ENCODE data around the gene BHLHE41. TPM values are rescaled to one million over a fixed set of nuclear protein-coding genes. Genes with fewer than 3 reads are reported as not detected.

BHLHE41 gene
- total and polyA plus RNA-seq, 2 donors (not counting 1 experiment from before 2014, with no cell fraction given), result 2.3 to 2.4 TPM

- Histone ChIP-seq H3K27me3 (ENCODE audit: control insufficient read depth, insufficient read depth, low read length) (no peaks in the 10 kb centered on the region), H3K9ac (ENCODE audit: insufficient read depth, low read length) (peak overlapping the region; percentile 8), H3K9me3 (ENCODE audit: control insufficient read depth, insufficient read depth, low read depth, low read length) (no peaks in the 10 kb centered on the region), H3K27ac (ENCODE audit: insufficient read depth, low read length) (peak overlapping the region; percentile 45), H3K4me1 (ENCODE audit: control insufficient read depth, extremely low read depth, insufficient read depth, low read length) (peaks cover 3% of the 10 kb centered on the region), H3K4me2 (ENCODE audit: extremely low read depth, insufficient read depth, low read length) (peak overlapping the region; percentile 64), H2AFZ (ENCODE audit: low read length) (peak overlapping the region; percentile 62), H3K36me3 (ENCODE audit: control insufficient read depth, insufficient read depth, low read length) (no peaks in the 10 kb centered on the region), H3K79me2 (ENCODE audit: control insufficient read depth, insufficient read depth, low read length) (no peaks in the 10 kb centered on the region), H4K20me1 (ENCODE audit: control insufficient read depth, extremely low read depth, insufficient read depth, low read length) (no peaks in the 10 kb centered on the region), H3K4me3 (replicated peaks in 1 of 4; ENCODE audit: control extremely low read depth in 1 of 4, insufficient read depth in 1 of 4, low read depth in 3 of 4, low read length in 4 of 4) (peak overlapping the region; percentile 54 to 68 (median 64))
- DNase-seq (ENCODE audit: low read depth in 2 of 2), result peak; percentile 37 to 39
- TF ChIP-seq EZH2 (IDR thresholded peaks at IDR 0.05; ENCODE audit: low read length, missing control alignments), result no peak
- no peak for TF ChIP-seq CTCF (conservative IDR thresholded peaks at IDR 0.05 in 1 of 2, IDR thresholded peaks at IDR 0.05 in 1 of 2; ENCODE audit: low read depth in 1 of 2, low read length in 2 of 2)
These were observed 1.3 kb downstream of the BHLHE41 start for GRCh38 chr12:26123482-26123980.

GRCh38 chr12:26122681-26123481 is 2.0 kb downstream of the BHLHE41 start:
- Histone ChIP-seq H3K4me3 (replicated peaks in 1 of 4; ENCODE audit: control extremely low read depth in 1 of 4, insufficient read depth in 1 of 4, low read depth in 3 of 4, low read length in 4 of 4) (peak overlapping the region; percentile 54 to 68 (median 64)), H3K27me3 (ENCODE audit: control insufficient read depth, insufficient read depth, low read length) (no peaks in the 10 kb centered on the region), H3K9me3 (ENCODE audit: control insufficient read depth, insufficient read depth, low read depth, low read length) (no peaks in the 10 kb centered on the region), H3K4me1 (ENCODE audit: control insufficient read depth, extremely low read depth, insufficient read depth, low read length) (peaks cover 3% of the 10 kb centered on the region), H3K9ac (ENCODE audit: insufficient read depth, low read length) (peak overlapping the region; percentile 71), H3K27ac (ENCODE audit: insufficient read depth, low read length) (peak overlapping the region; percentile 81), H4K20me1 (ENCODE audit: control insufficient read depth, extremely low read depth, insufficient read depth, low read length) (no peaks in the 10 kb centered on the region), H3K79me2 (ENCODE audit: control insufficient read depth, insufficient read depth, low read length) (no peaks in the 10 kb centered on the region), H3K4me2 (ENCODE audit: extremely low read depth, insufficient read depth, low read length) (peak overlapping the region; percentile 64), H3K36me3 (ENCODE audit: control insufficient read depth, insufficient read depth, low read length) (no peaks in the 10 kb centered on the region), H2AFZ (ENCODE audit: low read length) (peak overlapping the region; percentile 62)
- DNase-seq (ENCODE audit: low read depth in 2 of 2), result peak; percentile 79 to 88
- no peak for TF ChIP-seq EZH2 (IDR thresholded peaks at IDR 0.05; ENCODE audit: low read length, missing control alignments)
- peak; percentile 39 to 47 for TF ChIP-seq CTCF (conservative IDR thresholded peaks at IDR 0.05 in 1 of 2, IDR thresholded peaks at IDR 0.05 in 1 of 2; ENCODE audit: low read depth in 1 of 2, low read length in 2 of 2)

DNA sequence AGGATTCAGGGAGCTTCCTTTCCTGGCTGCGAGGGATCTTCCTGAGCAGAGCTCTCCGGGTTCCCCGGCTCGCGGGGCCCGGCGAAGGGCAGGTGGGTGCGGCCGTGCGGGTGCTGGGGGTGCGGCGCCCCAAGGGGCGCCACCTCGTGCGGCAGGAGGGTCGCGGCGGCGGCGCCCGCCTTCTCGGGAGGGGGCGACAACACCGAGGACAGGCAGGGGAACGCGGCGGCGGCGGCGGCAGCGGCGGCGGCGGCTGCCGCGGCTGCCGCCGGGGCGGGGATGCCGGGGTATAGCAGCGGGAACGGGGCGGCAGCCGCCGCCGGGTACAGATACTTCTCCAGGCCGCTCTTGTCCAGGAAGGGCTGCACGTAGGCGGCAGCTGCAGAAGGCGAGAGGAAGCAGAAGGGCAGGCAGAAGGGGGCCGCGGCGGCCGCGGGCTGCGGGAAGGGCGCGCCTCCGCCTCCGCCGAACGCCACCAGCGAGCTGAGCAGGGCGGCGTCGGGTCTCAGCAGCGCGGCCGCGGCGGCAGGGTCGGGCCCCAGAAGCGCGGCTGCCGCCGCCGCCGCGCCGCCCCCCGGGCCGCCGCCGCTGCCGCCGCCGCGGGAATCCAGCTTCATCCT is 2.7 kb downstream of the BHLHE41 start:
- H3K4me3 ChIP-seq (replicated peaks in 1 of 4; ENCODE audit: control extremely low read depth in 1 of 4, insufficient read depth in 1 of 4, low read depth in 3 of 4, low read length in 4 of 4), result peak overlapping the region; percentile 5 to 64 (median 49)
- DNase-seq (ENCODE audit: low read depth in 2 of 2), result peak in 1 of 2 donors; percentile 44
- H2AFZ ChIP-seq (ENCODE audit: low read length), result peak overlapping the region; percentile 66

More for the DNA sequence above, 2.7 kb downstream of the BHLHE41 start:
- Histone ChIP-seq H3K4me2 (ENCODE audit: extremely low read depth, insufficient read depth, low read length) (peak overlapping the region; percentile 62), H3K27ac (ENCODE audit: insufficient read depth, low read length) (peak overlapping the region; percentile 81), H3K27me3 (ENCODE audit: control insufficient read depth, insufficient read depth, low read length) (no peaks in the 10 kb centered on the region), H3K9ac (ENCODE audit: insufficient read depth, low read length) (peak overlapping the region; percentile 71), H3K36me3 (ENCODE audit: control insufficient read depth, insufficient read depth, low read length) (no peaks in the 10 kb centered on the region), H3K4me1 (ENCODE audit: control insufficient read depth, extremely low read depth, insufficient read depth, low read length) (peaks cover 3% of the 10 kb centered on the region), H3K9me3 (ENCODE audit: control insufficient read depth, insufficient read depth, low read depth, low read length) (no peaks in the 10 kb centered on the region), H4K20me1 (ENCODE audit: control insufficient read depth, extremely low read depth, insufficient read depth, low read length) (no peaks in the 10 kb centered on the region), H3K79me2 (ENCODE audit: control insufficient read depth, insufficient read depth, low read length) (no peaks in the 10 kb centered on the region)
- TF ChIP-seq EZH2 (IDR thresholded peaks at IDR 0.05; ENCODE audit: low read length, missing control alignments) (no peak), CTCF (conservative IDR thresholded peaks at IDR 0.05 in 1 of 2, IDR thresholded peaks at IDR 0.05 in 1 of 2; ENCODE audit: low read depth in 1 of 2, low read length in 2 of 2) (no peak)

All from fibroblast of lung (primary cell).